Activated naive CD4-positive, alpha-beta T cell treated with anti-CD3 and anti-CD28 coated beads, Interleukin-2, amount 10 ng/mL, durations not matched to agents 5 hours and 36 hours (primary cell): ENCODE measurements around the gene BEND6. TPM values are rescaled to one million over a fixed set of nuclear protein-coding genes. Genes with fewer than 3 reads are reported as not detected.

ENCODE experiments used
- total RNA-seq, 2 experiments: library from RNA; stranded (reverse); gene quantifications; one replicate each; pipeline ENCODE4 v1.2.3, GENCODE V29; 2021

The BEND6 gene
- total RNA-seq, result not detected

GRCh38 chr6:56954403-56955170, at the start of gene BEND6:
Gene BEND6 (plus strand): TSS chr6:56955107. CDS start chr6:56981811, 26,704 bp downstream.

GRCh38 chr6:57046332-57047256, 91.7 kb downstream of the BEND6 start, which contains the start of gene KIAA1586:
Gene KIAA1586 (plus strand): TSS chr6:57046693. CDS start chr6:57046756, 63 bp downstream.

Other genes starting within 250 kb of the BEND6 start
- 10 to 100 TPM; 12.9 to 13.5 TPM for gene KIAA1586, start 91.6 kb downstream of the BEND6 start, total RNA-seq
- 10 to 100 TPM; 64.6 TPM for gene ZNF451, start 135.1 kb downstream of the BEND6 start, total RNA-seq
- gene BAG2, start 217.2 kb downstream of the BEND6 start, total RNA-seq, result 1 to 10 TPM; 7.8 TPM